ENCODE data around the gene STAG1. TPM values are rescaled to one million over a fixed set of nuclear protein-coding genes. Genes with fewer than 3 reads are reported as not detected.
A peak's percentile ranks its signal among the peaks of the same experiment; 100 is the strongest.

STAG1 gene
- total and polyA plus RNA-seq, 2 of the 13 experiments (the other 11 are each of a cell fraction or from before 2014, with no cell fraction given) = 6.2 to 25.9 TPM

DNA sequence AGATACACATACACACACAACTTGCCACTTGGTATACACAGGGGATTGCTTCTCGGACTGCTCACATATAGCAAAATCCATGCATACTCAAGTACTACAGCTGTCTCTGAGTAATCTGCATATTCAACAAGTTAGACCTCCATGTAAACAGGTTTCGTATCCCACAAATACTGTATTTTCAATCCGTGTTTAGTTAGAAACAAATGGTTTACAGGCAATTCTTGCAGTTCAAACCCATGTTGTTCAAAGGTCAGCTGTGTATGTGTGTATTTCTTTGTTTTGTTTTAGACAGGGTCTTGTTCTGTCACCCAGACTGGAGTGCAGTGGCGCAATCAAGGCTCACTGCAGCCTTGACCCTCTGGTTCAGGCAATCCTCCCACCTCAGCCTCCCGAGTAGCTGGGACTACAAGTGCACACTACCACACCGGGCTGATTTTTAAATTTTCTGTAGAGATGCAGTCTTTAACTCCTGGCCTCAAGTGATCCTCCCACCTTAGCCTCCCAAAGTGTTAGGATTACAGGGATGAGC lies 253.2 kb downstream of the STAG1 start (continued):
- TF ChIP-seq, protein P1, sequence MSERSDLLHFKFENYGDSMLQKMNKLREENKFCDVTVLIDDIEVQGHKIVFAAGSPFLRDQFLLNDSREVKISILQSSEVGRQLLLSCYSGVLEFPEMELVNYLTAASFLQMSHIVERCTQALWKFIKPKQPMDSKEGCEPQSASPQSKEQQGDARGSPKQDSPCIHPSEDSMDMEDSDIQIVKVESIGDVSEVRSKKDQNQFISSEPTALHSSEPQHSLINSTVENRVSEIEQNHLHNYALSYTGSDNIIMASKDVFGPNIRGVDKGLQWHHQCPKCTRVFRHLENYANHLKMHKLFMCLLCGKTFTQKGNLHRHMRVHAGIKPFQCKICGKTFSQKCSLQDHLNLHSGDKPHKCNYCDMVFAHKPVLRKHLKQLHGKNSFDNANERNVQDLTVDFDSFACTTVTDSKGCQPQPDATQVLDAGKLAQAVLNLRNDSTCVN (CRISPR knock-in tag; IDR thresholded peaks at IDR 0.05; ENCODE audit: borderline replicate concordance) = 0 out of 2 replicates have a peak, but pooled peaks have one; percentile 24
- TF ChIP-seq NONO (IDR thresholded peaks at IDR 0.05) = no peak
- TF ChIP-seq NONO (CRISPR knock-in tag; conservative IDR thresholded peaks at IDR 0.05) = peak; percentile 87
- peak; percentile 79; the same call in 1 of the 2 replicates for TF ChIP-seq ZBTB3 (CRISPR knock-in tag; IDR thresholded peaks at IDR 0.05; ENCODE audit: borderline replicate concordance, low read depth)
- TF ChIP-seq RXRA (CRISPR knock-in tag; IDR thresholded peaks at IDR 0.05) = peak; percentile 96
- TF ChIP-seq, protein P2, sequence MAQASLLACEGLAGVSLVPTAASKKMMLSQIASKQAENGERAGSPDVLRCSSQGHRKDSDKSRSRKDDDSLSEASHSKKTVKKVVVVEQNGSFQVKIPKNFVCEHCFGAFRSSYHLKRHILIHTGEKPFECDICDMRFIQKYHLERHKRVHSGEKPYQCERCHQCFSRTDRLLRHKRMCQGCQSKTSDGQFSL (CRISPR knock-in tag; IDR thresholded peaks at IDR 0.05) = no peak
- TF ChIP-seq, protein P3, sequence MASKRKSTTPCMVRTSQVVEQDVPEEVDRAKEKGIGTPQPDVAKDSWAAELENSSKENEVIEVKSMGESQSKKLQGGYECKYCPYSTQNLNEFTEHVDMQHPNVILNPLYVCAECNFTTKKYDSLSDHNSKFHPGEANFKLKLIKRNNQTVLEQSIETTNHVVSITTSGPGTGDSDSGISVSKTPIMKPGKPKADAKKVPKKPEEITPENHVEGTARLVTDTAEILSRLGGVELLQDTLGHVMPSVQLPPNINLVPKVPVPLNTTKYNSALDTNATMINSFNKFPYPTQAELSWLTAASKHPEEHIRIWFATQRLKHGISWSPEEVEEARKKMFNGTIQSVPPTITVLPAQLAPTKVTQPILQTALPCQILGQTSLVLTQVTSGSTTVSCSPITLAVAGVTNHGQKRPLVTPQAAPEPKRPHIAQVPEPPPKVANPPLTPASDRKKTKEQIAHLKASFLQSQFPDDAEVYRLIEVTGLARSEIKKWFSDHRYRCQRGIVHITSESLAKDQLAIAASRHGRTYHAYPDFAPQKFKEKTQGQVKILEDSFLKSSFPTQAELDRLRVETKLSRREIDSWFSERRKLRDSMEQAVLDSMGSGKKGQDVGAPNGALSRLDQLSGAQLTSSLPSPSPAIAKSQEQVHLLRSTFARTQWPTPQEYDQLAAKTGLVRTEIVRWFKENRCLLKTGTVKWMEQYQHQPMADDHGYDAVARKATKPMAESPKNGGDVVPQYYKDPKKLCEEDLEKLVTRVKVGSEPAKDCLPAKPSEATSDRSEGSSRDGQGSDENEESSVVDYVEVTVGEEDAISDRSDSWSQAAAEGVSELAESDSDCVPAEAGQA (IDR thresholded peaks at IDR 0.05; ENCODE audit: low read depth) = no peak
- TF ChIP-seq, protein P3 (CRISPR knock-in tag; IDR thresholded peaks at IDR 0.05; ENCODE audit: borderline replicate concordance) = peak; percentile 21; the same call in 1 of the 2 replicates
- TF ChIP-seq, protein P4, sequence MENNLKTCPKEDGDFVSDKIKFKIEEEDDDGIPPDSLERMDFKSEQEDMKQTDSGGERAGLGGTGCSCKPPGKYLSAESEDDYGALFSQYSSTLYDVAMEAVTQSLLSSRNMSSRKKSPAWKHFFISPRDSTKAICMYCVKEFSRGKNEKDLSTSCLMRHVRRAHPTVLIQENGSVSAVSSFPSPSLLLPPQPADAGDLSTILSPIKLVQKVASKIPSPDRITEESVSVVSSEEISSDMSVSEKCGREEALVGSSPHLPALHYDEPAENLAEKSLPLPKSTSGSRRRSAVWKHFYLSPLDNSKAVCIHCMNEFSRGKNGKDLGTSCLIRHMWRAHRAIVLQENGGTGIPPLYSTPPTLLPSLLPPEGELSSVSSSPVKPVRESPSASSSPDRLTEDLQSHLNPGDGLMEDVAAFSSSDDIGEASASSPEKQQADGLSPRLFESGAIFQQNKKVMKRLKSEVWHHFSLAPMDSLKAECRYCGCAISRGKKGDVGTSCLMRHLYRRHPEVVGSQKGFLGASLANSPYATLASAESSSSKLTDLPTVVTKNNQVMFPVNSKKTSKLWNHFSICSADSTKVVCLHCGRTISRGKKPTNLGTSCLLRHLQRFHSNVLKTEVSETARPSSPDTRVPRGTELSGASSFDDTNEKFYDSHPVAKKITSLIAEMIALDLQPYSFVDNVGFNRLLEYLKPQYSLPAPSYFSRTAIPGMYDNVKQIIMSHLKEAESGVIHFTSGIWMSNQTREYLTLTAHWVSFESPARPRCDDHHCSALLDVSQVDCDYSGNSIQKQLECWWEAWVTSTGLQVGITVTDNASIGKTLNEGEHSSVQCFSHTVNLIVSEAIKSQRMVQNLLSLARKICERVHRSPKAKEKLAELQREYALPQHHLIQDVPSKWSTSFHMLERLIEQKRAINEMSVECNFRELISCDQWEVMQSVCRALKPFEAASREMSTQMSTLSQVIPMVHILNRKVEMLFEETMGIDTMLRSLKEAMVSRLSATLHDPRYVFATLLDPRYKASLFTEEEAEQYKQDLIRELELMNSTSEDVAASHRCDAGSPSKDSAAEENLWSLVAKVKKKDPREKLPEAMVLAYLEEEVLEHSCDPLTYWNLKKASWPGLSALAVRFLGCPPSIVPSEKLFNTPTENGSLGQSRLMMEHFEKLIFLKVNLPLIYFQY (CRISPR knock-in tag; IDR thresholded peaks at IDR 0.05; ENCODE audit: borderline replicate concordance) = 0 out of 2 replicates have a peak, but pooled peaks have one; percentile 46
- TF ChIP-seq, protein P5, sequence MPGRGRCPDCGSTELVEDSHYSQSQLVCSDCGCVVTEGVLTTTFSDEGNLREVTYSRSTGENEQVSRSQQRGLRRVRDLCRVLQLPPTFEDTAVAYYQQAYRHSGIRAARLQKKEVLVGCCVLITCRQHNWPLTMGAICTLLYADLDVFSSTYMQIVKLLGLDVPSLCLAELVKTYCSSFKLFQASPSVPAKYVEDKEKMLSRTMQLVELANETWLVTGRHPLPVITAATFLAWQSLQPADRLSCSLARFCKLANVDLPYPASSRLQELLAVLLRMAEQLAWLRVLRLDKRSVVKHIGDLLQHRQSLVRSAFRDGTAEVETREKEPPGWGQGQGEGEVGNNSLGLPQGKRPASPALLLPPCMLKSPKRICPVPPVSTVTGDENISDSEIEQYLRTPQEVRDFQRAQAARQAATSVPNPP (CRISPR knock-in tag; IDR thresholded peaks at IDR 0.05) = 0 out of 2 replicates have a peak, but pooled peaks have one; percentile 48
- no peak for TF ChIP-seq MLLT10 (CRISPR knock-in tag; IDR thresholded peaks at IDR 0.05)
- TF ChIP-seq, protein P6, sequence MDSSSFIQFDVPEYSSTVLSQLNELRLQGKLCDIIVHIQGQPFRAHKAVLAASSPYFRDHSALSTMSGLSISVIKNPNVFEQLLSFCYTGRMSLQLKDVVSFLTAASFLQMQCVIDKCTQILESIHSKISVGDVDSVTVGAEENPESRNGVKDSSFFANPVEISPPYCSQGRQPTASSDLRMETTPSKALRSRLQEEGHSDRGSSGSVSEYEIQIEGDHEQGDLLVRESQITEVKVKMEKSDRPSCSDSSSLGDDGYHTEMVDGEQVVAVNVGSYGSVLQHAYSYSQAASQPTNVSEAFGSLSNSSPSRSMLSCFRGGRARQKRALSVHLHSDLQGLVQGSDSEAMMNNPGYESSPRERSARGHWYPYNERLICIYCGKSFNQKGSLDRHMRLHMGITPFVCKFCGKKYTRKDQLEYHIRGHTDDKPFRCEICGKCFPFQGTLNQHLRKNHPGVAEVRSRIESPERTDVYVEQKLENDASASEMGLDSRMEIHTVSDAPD (CRISPR knock-in tag; IDR thresholded peaks at IDR 0.05) = peak; percentile 42; the same call in 1 of the 2 replicates
- TF ChIP-seq MXI1 (IDR thresholded peaks at IDR 0.05; ENCODE audit: borderline replicate concordance, low read depth, low read length) = peak; percentile 43; the same call in 1 of the 3 replicates
- TF ChIP-seq ZNF629 (CRISPR knock-in tag; conservative IDR thresholded peaks at IDR 0.05) = peak; percentile 49; the same call in 1 of the 2 replicates

Measured in HepG2 (cell line).